NOMO-1 (cell line): ENCODE results near the gene P2RX7.
"Not testable (repeated sequence)": the region's sequence is repeated elsewhere in the genome, so short reads cannot be mapped to it uniquely, and the experiment has no call there.

Experiments
- DNase-seq, 2 experiments: peaks; one replicate each; lab custom pipeline; 2025; ENCODE audit not compliant: unreplicated experiment in 2 of 2; lab: John Stamatoyannopoulos, UW

P2RX7 gene

GRCh38 chr12:121226399-121226798 lies 93.7 kb downstream of the P2RX7 start:
- no peak for DNase-seq

GRCh38 chr12:121226871-121227270 lies 94.2 kb downstream of the P2RX7 start:
- not testable (repeated sequence) for DNase-seq

- DNase-seq, result no peak
These were observed 94.6 kb downstream of the P2RX7 start for GRCh38 chr12:121227294-121227693.

- no peak for DNase-seq
These were observed 96.4 kb downstream of the P2RX7 start for GRCh38 chr12:121228919-121229665.

- DNase-seq, result peak; percentile 55 to 67
These were observed 97.3 kb downstream of the P2RX7 start for GRCh38 chr12:121229826-121230537.

GRCh38 chr12:121230538-121230907 lies 97.8 kb downstream of the P2RX7 start:
- no peak for DNase-seq

GRCh38 chr12:121232163-121232562 lies 99.5 kb downstream of the P2RX7 start:
- DNase-seq, result no peak

GRCh38 chr12:121232977-121233627 lies 100.4 kb downstream of the P2RX7 start:
- no peak for DNase-seq

- DNase-seq, result no peak
These were observed 100.9 kb downstream of the P2RX7 start for GRCh38 chr12:121233628-121234020.

GRCh38 chr12:121236776-121237175 lies 104.1 kb downstream of the P2RX7 start:
- DNase-seq, result no peak

- DNase-seq, result no peak
These were observed 104.7 kb downstream of the P2RX7 start for GRCh38 chr12:121237415-121237814.
